HepG2 (cell line): Measurements from ENCODE around the gene SLC16A11. TPM values are rescaled to one million over a fixed set of nuclear protein-coding genes. Genes with fewer than 3 reads are reported as not detected.

Experiments used
- ARHGAP35 ChIP-seq: sonication (generic); formaldehyde crosslinking; IDR thresholded peaks from 2 replicates; pipeline ENCODE4 v1.9.0; 2022; ENCODE audit warnings: mild to moderate bottlenecking, inconsistent platforms, moderate library complexity, missing genetic modification reagents, borderline replicate concordance
- ATF7 ChIP-seq, 2 experiments: fragments of 450-650 bp in 1 of 2; sonication (generic) in 1 of 2; formaldehyde crosslinking in 1 of 2; IDR thresholded peaks; 2 replicates each; pipeline versions ENCODE4 v1.4.0 to v1.6.1; 2016 to 2020; ENCODE audit warnings: antibody characterized with exemption in 1 of 2, mild to moderate bottlenecking in 1 of 2, missing genetic modification reagents in 1 of 2
- MED1 ChIP-seq: sonication (generic); formaldehyde crosslinking; IDR thresholded peaks from 2 replicates; pipeline ENCODE4 v1.4.0; 2020; ENCODE audit warnings: missing genetic modification reagents
- MEIS2 ChIP-seq: sonication (generic); formaldehyde crosslinking; IDR thresholded peaks from 2 replicates; pipeline ENCODE4 v1.9.0; 2021; ENCODE audit warnings: mild to moderate bottlenecking, missing genetic modification reagents
- NCOA2 ChIP-seq: sonication (generic); formaldehyde crosslinking; IDR thresholded peaks from 2 replicates; pipeline ENCODE4 v1.8.0; 2022; ENCODE audit warnings: inconsistent platforms
- NFKB2 ChIP-seq: sonication (generic); formaldehyde crosslinking; IDR thresholded peaks from 2 replicates; pipeline ENCODE4 v1.4.0; 2020; ENCODE audit warnings: missing genetic modification reagents, borderline replicate concordance
- RFXANK ChIP-seq: IDR thresholded peaks from 2 replicates; pipeline ENCODE4 v1.6.1; 2016
- THAP9 ChIP-seq: sonication (generic); formaldehyde crosslinking; IDR thresholded peaks from 2 replicates; pipeline ENCODE4; 2020; ENCODE audit warnings: missing genetic modification reagents, mild to moderate bottlenecking, borderline replicate concordance
- TSC22D2 ChIP-seq: sonication (generic); formaldehyde crosslinking; IDR thresholded peaks from 2 replicates; pipeline ENCODE4 v1.5.1; 2020; ENCODE audit warnings: missing genetic modification reagents, mild to moderate bottlenecking, borderline replicate concordance
- XRCC5 ChIP-seq: fragments of 200-400 bp; formaldehyde crosslinking; optimal IDR thresholded peaks from 2 replicates; pipeline ENCODE3; 2017; ENCODE audit warnings: mild to moderate bottlenecking, low read length
- ZBED4 ChIP-seq: sonication (generic); formaldehyde crosslinking; IDR thresholded peaks from 2 replicates; pipeline ENCODE4 v1.4.0; 2020; ENCODE audit warnings: missing genetic modification reagents, borderline replicate concordance
- ZBTB38 ChIP-seq: sonication (generic); formaldehyde crosslinking; IDR thresholded peaks from 2 replicates; pipeline ENCODE4 v1.5.1; 2020; ENCODE audit warnings: mild to moderate bottlenecking, missing genetic modification reagents
- ZNF282 ChIP-seq: fragments of 450-650 bp; IDR thresholded peaks from 2 replicates; pipeline ENCODE4 v1.6.1; 2018; ENCODE audit not compliant: partially characterized antibody
- ZNF530 ChIP-seq: sonication (generic); formaldehyde crosslinking; IDR thresholded peaks from 2 replicates; pipeline ENCODE4 v1.5.0; 2020; ENCODE audit warnings: low read depth, mild to moderate bottlenecking, missing genetic modification reagents
- ZNF567 ChIP-seq: sonication (generic); formaldehyde crosslinking; IDR thresholded peaks from 2 replicates; pipeline ENCODE4 v1.8.1; 2023; ENCODE audit warnings: mild to moderate bottlenecking, missing genetic modification reagents, borderline replicate concordance
- ZNF577 ChIP-seq: sonication (generic); formaldehyde crosslinking; IDR thresholded peaks from 2 replicates; pipeline ENCODE4 v1.4.0; 2020; ENCODE audit warnings: mild to moderate bottlenecking, low read depth, missing genetic modification reagents, borderline replicate concordance
- ZNF788 ChIP-seq: sonication (generic); formaldehyde crosslinking; IDR thresholded peaks from 2 replicates; pipeline ENCODE4 v1.5.0; 2020; ENCODE audit warnings: mild to moderate bottlenecking, missing genetic modification reagents, borderline replicate concordance
- ZSCAN12 ChIP-seq: sonication (generic); formaldehyde crosslinking; IDR thresholded peaks from 2 replicates; pipeline ENCODE4 v1.9.0; 2021; ENCODE audit warnings: mild to moderate bottlenecking, missing genetic modification reagents
- polyA plus RNA-seq, 8 experiments: library from polyadenylated mRNA; depleted of rRNA in 3 of 8; stranded (reverse) in 7 of 8; unstranded in 1 of 8; fragments of >200 nt; fragmentation: Illumina TruSeq in 4 of 8; extraction: Trizol in 4 of 8; gene quantifications; 2 replicates each; pipeline versions ENCODE4 v1.2.1 to v1.2.3, GENCODE V29; 2011 to 2016; ENCODE audit warnings: low read depth in 4 of 8, missing spikeins in 1 of 8, mixed read lengths in 1 of 8; ENCODE audit not compliant: insufficient read depth in 1 of 8
- total RNA-seq, 5 experiments: library from RNA; depleted of rRNA; stranded (reverse); fragments of >200 nt; fragmentation: Illumina TruSeq; extraction: Trizol; gene quantifications; 2 replicates each; pipeline ENCODE4 v1.2.3, GENCODE V29; 2016; ENCODE audit warnings: low read depth in 1 of 5

SLC16A11 gene
- total and polyA plus RNA-seq, 2 of the 13 experiments (the other 11 are each of a cell fraction or from before 2014, with no cell fraction given), result not detected

- TF ChIP-seq THAP9 (CRISPR knock-in tag), result peak; percentile 19; the same call in 1 of the 2 replicates
- no peak for TF ChIP-seq ZNF577
- peak; percentile 100 for TF ChIP-seq ZBED4
- TF ChIP-seq MED1 (CRISPR knock-in tag), result peak; percentile 50
- TF ChIP-seq RFXANK (CRISPR knock-in tag), result 0 out of 2 replicates have a peak, but pooled peaks have one; percentile 53
- no peak; the same call in 1 of the 2 replicates for TF ChIP-seq MEIS2
- no peak; the same call in 1 of the 2 replicates for TF ChIP-seq ZNF788 (CRISPR knock-in tag)
- TF ChIP-seq XRCC5, result peak; percentile 29
- no peak for TF ChIP-seq ZNF282
- TF ChIP-seq TSC22D2 (CRISPR knock-in tag), result peak; percentile 75; the same call in 1 of the 2 replicates
- no peak for TF ChIP-seq ZNF530 (CRISPR knock-in tag)
- TF ChIP-seq NFKB2, result peak; percentile 42; the same call in 1 of the 2 replicates
- no peak for TF ChIP-seq ZNF567 (CRISPR knock-in tag)
- TF ChIP-seq ZSCAN12 (CRISPR knock-in tag), result no peak
- no peak; the same call in 1 of the 2 replicates for TF ChIP-seq ARHGAP35 (CRISPR knock-in tag)
- peak; percentile 13; the same call in 1 of the 2 replicates for TF ChIP-seq NCOA2 (CRISPR knock-in tag)
- TF ChIP-seq ZBTB38 (CRISPR knock-in tag), result peak; percentile 67
- TF ChIP-seq ATF7 (IDR thresholded peaks at IDR 0.05), result no peak
- TF ChIP-seq ATF7 (CRISPR knock-in tag; IDR thresholded peaks at IDR 0.05), result no peak
Observed at GRCh38 chr17:7035591-7036368, 8.1 kb downstream of the SLC16A11 start, which contains the start of gene SLC16A13 (continued).
